Measurements from ENCODE around the gene MSANTD1.

The MSANTD1 gene

DNA sequence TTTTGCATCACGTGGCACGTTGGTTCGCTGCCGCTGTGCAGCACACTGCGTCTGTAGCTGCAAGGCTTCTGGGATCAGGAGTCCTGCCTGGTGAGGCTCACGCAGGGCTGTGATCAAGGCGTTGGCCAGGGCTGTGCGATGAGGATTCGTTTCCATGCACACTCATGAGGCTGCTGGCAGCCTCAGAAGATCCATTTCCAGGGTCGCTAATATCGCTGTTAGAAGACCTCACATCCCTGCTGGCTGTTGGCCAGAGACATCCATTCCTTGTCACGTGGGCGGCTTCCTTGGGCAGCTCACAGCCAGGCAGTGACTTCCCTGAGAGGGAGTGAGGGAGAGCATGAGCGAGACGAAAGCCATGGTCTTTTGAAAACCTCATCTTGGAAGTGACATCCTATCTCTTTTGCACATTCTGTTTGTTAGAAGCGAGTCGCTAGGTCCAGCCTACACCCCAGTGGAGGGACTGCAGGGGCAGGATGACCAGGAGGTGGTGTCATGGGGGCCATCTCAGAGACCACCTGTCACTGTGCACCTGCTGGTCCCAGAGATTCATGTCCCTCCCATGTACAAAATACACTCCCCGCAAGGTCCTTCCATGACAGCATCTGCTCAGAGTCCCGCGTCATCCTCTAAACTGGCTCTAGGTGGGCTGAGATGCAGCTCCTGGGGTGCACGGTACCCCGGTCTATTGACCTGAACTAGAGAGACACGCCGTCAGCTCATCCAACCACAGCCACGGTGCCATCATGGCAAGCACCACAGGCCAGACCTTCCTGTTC lies 56.1 kb downstream of the MSANTD1 start:
- no peak for DNase-seq

DNA sequence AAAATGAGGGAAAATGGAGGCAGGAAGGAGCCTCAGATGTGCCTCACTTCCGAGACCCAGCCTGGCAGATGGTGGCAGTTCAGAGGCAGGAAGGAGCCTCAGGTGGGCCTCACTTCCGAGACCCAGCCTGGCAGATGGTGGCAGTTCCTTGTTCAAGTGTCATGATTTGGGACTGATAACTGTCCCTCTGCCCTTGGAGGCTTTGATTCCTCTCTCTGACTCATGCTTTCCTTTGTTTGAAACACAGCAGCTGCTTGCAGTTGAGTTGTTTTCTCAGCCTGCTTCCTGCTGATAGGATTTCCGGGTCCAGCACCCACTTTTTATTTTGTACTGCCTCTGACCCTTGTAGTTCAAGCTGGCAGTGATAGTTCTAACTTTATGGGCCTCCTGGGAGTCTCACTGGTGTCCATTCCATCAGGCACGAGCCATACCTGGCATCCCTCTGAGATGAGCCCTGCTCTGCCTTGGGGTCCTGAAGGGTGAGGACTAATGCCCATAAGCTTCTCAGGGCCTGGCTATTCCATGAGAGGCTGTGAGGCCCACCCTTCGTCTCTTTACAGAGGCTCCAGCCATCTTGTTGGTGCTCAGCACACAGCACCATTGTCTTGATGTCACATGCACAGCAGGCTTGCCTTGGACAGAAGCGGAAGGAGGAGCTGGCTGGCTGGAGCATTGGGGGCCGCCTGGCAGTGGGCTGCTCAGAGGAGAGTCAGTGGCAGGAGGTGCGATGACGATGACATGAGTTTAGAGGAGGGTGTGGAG lies 56.8 kb downstream of the MSANTD1 start:
- peak in 1 of 2 experiments; percentile 18 for DNase-seq
